HG02623 (cell line): ENCODE data around the gene SLC25A17.
"Not testable (repeated sequence)": the region's sequence is repeated elsewhere in the genome, so short reads cannot be mapped to it uniquely, and the experiment has no call there.

Experiments
- ATAC-seq: cut with Tn5 transposase; IDR thresholded peaks from one replicate; pipeline ENCODE4 v1.9.1; 2021; ENCODE audit warnings: moderate library complexity; ENCODE audit not compliant: unreplicated experiment

SLC25A17 gene

DNA sequence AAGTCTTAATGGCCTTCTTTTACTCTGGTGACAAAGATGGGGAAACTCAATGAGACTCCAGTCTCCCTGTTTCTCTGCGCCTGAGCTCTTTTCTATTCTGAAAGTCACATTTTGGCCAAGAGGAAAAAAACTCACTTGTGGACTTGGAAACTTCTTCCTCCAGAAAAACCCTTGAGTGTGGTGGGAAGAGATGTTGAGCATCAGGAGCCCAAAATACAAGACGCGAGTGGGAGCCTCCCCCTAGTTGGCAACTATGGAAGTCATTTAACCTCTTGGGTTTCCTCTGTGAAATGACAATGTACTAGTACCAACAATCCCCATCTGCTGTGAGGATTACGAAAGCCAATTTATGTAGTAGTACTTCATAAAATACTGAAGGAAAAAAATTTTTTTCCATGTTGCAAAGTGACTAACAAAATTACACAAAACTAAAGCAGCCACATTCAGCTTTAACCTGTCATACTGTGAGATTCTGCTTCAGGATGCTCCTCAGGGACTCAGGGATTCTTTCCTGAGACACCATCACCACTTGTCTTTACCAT, 524 bp upstream of the SLC25A17 start:
- no peak for ATAC-seq

DNA sequence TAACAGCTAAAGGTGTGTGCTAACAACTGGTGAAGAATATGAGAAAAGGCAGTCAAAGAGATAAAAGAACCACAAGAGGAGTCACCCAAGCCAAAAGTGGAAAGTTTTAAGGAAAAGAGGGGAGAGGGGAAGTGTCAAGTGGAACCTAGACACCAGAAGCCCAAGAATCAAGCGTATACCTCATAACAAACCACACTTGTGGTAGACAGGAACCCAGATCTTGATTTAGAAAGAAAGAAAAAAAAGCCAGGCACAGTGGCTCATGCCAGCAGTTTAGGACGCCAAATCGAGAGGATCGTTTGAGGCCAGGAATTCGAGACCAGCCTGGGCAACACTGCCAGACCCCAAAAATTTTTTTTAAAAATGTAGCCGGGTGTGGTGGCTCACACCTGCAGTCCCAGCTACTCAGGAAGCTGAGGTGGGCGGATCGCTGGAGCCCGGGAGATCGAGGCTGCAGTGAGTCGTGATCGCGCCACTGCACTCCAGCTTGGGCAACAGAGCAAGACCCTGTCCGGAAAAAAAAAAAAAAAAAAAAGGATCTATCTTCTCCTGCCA, 877 bp downstream of the SLC25A17 start:
- no peak for ATAC-seq

DNA sequence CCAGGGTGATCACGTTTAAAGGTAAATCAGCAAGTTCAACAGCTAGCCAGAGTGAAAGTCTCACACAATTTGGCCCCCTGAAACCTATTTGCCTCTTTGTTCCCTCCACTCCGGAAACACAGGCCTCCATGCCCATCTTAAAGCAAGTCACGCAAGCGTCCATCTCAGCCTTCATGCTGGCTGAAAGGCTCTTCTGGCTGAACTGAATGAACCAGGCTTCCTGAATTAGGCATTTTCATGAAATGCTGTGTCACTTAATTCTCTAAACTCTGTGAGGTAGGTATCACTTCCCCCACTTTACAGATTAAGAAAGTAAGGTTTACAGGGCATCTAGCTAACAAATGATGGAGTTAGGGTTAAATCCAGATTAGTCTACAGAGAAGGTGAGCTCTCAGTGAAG, 1.4 kb downstream of the SLC25A17 start:
- no peak for ATAC-seq

- ATAC-seq, result no peak
Measured at GRCh38 chr22:40813912-40814315, 5.2 kb downstream of the SLC25A17 start.

- ATAC-seq, result no peak
Measured at GRCh38 chr22:40808018-40808841, 10.9 kb downstream of the SLC25A17 start.

DNA sequence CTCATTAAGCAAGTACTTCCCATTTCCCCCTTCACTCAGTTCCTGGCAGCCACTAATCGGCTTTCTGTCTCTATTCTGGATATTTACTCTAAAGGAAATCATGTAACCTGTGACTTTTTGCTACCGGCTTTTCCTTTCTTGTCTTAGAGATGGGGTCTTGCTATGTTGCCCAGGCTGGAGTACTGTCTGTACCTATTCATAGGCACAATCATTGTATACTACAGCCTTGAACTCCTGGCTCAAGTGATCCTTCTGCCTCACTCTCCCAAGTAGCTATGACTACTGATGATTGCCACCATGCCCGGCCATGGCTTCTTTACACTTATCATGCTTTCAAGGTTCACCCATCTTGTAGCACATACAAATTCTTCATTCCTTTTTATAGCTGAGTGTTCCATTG, 12.4 kb downstream of the SLC25A17 start:
- ATAC-seq, result no peak

- no peak for ATAC-seq
Measured at GRCh38 chr22:40805699-40806203, 13.4 kb downstream of the SLC25A17 start.

DNA sequence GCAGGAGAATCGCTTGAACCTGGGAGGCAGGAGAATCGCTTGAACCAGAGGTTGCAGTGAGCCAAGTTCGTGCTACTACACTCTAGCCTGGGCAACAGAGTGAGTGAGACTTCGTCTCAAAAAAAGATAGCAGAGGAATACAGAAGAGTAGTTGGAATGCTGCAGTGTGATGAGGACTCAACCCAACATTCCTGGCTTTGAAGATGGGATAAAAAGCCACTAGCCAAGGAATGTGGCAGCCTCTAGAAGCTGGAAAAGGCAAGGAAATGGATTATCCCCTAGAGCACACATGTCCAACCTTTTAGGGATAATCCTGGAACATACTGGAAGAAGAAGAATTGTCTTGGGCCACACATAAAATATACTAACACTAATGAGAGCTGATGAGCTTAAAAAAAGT, 13.9 kb downstream of the SLC25A17 start:
- ATAC-seq, result no peak

DNA sequence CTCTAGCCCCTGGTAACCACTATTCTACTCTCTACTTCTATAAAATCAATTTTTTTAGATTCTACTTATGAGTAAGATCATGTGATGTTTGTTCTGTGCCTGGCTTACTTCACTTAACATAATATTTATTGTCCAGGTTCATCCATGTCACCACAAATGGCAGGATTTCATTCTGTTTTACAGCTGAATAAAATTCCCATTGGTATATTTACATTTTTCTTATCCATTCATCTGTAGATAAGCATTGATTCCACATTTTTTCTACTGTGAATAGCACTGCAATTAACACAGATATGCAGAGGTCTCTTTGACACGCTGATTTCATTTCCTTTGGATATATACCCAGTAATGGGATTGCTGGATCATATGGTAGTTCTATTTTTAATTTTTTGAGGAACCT, 15.8 kb downstream of the SLC25A17 start:
- ATAC-seq, result no peak

- no peak for ATAC-seq
Measured at GRCh38 chr22:40799008-40799407, 20.1 kb downstream of the SLC25A17 start.

GRCh38 chr22:40797427-40797826, 21.7 kb downstream of the SLC25A17 start:
- ATAC-seq, result no peak

DNA sequence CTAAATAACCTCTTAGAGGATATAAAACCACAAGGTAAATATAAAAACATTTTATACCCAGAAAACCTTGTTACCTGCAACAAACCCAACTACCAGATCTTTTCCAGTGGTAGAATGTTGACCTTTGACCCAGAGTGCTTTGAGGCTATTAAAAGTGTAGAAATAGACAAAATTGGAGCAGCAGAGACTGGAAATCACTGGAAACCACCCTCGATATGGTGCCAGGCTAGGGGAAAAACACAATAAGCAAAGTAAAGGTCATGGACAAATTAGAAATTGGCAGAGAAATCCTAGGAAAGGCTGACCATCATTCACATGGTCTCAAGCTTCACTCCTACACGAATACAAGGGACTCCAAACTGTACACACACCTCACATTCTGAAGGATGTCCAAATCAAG, 26.7 kb downstream of the SLC25A17 start:
- ATAC-seq, result no peak

DNA sequence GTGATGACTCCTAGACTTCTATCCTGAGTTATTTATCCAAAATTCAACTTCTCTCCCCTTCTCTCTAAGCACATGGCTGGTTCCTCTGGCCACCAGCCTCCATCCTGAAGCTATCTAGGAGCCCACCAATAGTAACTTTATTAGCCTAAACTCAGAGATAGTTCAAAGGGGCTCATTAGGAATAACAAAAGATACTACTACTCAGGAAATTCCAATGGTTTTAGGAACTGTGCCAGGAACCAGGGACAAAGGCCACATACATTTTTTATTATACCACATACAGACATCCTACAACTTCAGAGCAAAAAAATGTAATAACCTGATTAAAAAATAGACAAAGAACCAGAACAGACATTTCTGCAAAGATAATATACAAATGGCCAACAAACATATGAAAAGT, 27.9 kb downstream of the SLC25A17 start:
- no peak for ATAC-seq

- ATAC-seq, result no peak
Measured at GRCh38 chr22:40789131-40789530, 30.0 kb downstream of the SLC25A17 start.

DNA sequence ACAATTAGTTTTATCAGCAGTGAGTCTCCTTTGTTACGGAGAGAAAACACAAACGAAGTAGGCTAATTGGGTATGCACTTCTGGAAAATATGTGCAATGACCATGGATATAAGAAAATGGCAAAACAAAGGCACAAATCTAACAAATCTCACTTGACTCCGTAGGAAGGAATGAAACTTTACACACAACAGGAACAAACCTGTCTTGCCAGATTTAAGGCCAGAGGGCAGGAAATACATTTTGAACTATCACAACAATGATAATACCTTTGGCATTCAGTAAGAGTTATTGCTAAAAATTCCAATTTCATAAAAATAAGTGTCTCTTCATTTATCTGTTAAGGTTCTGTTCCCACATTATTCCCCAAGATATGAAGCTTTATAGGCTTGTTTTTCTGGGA, 36.6 kb downstream of the SLC25A17 start:
- ATAC-seq, result no peak

GRCh38 chr22:40781749-40782148, 37.4 kb downstream of the SLC25A17 start:
- not testable (repeated sequence) for ATAC-seq

- ATAC-seq, result no peak
Measured at GRCh38 chr22:40769761-40770160, 49.4 kb downstream of the SLC25A17 start.

- no peak for ATAC-seq
Measured at GRCh38 chr22:40768206-40768605, 50.9 kb downstream of the SLC25A17 start.

GRCh38 chr22:40766956-40767355, 52.2 kb downstream of the SLC25A17 start:
- no peak for ATAC-seq

DNA sequence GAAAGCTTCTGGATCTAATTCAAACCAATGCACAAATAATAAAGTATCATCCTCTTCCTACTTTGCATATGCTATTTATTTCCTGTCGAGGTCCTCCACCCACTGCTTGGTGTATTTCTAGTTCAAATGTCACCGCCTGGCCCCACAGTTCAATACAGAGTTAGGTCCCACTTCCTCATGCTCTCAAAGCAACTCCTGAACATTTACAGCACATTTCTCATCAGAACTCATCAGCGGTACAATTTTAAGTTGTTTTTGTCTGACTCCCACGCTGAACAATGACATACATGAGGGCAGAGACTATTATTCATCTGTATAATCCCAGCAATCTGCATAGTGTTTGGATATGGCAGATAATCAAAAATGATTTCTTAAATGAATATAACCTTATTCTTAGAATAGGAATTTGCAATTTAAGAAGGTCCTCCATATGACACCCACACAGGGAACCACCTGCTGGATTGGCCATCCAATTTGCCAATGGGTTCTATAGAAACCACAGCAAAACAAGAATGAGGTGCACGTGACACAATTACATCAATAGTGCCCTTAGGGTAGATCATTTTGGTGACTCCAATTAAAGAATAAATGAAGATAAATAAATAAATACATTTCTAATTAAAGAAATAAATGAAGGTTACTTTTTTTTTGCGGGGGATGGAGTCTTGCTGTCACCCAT, 54.2 kb downstream of the SLC25A17 start:
- ATAC-seq, result no peak

DNA sequence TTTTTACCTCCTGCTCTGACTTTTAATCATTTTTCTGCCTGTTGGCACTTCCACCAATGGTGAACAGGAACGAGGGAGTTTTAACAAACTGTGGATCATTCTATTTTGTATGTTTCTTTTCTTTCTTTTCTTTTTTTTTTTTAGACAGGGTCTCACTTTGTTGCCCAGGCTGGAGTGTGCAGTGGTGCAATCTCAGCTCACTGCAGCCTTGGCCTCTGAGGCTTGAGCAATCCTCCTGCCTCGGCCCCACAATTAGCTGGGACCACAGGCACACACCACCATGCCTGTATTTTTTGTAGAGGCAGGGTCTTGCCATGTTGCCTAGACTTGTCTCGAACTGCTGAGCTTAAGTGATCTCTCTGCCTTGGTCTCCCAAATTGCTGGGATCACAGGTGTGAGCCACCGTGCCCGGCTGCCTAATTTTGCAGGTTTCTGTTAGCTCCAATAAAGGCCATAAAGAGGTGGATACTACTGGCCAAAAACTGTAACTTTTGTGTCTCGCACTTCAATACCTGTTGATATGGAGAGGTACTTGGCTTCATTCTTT, 59.8 kb downstream of the SLC25A17 start:
- no peak for ATAC-seq
